Activated naive CD4-positive, alpha-beta T cell (primary cell): Measurements from ENCODE around the gene LDB3.

Experiments used
- DNase-seq, 4 experiments: peaks; one replicate each; lab custom pipeline; 2025; lab: John Stamatoyannopoulos, UW

LDB3 gene

DNA sequence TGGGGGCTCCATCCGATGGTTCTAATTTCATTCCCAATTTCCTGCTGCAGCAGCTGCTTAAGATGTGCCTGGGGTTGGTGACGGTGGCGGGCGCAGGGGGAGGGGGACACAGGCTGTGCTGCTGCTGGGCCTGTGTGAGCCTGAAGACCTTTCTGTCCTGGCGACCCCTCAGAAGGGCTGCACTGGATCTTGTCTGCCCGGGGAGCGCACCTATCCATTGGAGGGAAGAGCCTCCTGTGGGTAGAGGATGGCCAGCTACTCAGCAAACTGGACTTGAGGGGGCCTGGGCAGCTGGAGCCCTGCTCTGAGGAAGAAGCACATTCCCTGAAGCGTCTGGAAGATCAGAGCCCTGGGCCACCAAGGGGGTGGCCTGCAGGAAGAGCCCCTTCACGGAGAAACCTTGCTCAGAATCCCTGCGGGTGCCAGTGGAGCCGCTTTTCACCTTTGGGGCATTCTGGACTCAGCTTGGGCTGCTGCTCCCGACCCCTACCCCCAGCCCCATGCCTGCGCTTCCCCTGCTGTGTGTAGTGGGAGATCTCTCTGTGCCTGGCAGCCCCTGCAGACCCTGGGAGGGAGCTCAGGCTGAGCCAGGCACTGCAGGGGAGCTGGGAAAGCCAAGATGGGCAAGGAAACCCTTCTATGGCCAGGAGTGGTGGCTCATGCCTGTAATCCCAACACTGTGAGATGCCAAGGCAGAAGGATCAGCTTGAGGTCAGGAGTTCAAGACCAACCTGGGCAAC is 17.8 kb downstream of the LDB3 start:
- DNase-seq = no peak

GRCh38 chr10:86686972-86687371 is 18.7 kb downstream of the LDB3 start:
- DNase-seq = no peak

DNA sequence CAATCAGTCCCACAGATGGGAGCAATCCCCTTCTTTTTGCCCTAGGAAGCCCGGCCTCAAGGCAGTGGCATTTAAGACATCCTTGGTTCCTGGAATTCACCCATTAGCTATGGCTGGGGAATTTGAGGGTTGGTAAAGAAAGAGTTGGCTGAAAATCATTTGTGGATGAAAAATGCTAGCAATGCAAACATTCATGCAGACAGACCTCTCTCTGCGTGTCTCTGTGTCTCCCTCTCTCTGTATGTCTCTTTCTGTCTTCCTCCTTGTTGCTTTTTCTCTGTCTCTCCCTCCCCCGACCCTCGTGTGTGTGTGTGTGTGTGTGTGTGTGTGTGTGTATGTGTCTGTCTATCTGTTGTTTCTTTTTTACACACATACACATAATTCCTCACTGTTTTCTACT is 19.4 kb downstream of the LDB3 start:
- DNase-seq = no peak

DNA sequence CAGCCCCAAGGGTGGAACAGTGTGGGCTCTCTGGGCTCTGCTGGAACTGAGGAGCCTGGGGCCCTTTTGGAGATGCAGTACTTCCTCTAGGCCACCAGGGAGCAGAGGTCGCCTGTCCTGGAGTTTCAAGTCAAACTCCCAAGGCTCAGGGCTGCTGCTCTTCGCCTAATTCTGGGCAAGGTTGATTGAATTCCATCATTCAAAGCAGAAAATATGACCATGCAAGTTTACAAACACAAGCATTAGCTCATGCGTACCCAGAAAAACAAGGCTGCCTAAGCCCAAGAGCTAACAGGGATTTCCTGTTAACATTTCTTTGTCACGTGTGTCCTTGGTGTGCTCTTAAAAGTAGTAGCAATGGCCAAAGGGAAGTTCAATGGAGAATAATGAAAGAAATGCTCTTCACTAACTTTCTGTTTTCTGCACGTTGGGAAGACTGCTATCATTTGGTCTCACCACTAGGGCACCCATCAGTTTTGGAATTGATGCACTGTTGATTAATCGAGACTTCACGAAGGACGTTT is 20.1 kb downstream of the LDB3 start:
- DNase-seq = peak in 1 of 4 experiments; percentile 14

GRCh38 chr10:86689146-86689545 is 20.8 kb downstream of the LDB3 start:
- DNase-seq = no peak

- no peak for DNase-seq
Measured at GRCh38 chr10:86690231-86690630, 21.9 kb downstream of the LDB3 start.

GRCh38 chr10:86690657-86691084 is 22.4 kb downstream of the LDB3 start:
- DNase-seq = no peak

GRCh38 chr10:86691333-86692022 is 23.2 kb downstream of the LDB3 start:
- no peak for DNase-seq

- DNase-seq = no peak
Measured at GRCh38 chr10:86692023-86692514, 23.8 kb downstream of the LDB3 start.

DNA sequence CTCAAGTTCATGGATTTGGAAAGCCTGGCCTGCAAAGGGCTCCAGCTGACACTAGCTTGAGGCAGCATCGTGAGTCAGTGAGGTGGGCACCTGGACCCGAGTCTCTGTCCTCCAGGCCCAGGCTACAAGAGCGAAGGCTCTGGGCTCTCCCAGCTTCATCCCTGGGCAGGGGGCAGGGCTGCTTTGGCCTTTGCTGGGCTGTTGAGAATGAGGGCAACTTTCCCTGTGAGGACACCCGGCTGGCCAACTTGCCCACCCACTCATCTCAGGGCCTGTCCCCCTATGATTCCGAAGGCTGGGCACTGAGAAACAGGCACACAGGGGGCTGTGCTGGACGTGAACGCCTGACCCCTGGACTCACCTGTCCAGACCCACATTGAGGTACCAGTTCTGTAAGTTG is 24.4 kb downstream of the LDB3 start:
- no peak for DNase-seq

GRCh38 chr10:86693275-86693674 is 25.0 kb downstream of the LDB3 start:
- no peak for DNase-seq

DNA sequence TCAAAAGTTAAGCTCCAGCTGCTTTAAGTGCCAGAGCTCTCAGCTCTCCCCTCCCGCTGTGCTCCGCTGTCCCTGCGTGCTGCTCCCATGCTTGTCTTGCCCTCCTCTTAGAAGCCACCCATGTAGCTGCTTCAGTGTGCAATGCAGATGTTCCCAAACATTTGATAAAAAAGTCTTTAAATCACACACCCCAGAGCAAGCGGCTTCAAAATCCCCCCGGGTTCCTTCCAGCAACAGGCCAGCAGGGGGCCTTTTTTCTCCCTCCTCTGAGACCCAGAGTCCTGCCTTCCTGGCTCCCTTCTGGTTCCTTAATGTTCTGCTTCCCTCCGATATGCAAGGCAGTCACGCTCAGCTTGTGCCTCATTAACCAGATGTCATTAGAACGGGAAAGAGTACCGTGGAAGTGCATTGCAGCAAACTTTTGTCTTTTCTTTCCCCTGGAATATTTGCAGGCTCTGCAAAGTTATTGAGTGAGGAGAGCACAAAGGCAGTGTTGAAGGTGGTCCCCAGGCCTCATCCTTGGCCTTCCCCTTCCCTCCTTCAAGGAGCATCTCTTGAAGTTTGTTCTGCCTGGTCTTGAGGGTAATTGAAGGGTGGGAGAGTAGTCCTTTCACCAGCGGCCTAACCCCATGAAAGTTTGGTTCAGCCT is 25.5 kb downstream of the LDB3 start:
- DNase-seq = peak in 1 of 4 experiments; percentile 25

DNA sequence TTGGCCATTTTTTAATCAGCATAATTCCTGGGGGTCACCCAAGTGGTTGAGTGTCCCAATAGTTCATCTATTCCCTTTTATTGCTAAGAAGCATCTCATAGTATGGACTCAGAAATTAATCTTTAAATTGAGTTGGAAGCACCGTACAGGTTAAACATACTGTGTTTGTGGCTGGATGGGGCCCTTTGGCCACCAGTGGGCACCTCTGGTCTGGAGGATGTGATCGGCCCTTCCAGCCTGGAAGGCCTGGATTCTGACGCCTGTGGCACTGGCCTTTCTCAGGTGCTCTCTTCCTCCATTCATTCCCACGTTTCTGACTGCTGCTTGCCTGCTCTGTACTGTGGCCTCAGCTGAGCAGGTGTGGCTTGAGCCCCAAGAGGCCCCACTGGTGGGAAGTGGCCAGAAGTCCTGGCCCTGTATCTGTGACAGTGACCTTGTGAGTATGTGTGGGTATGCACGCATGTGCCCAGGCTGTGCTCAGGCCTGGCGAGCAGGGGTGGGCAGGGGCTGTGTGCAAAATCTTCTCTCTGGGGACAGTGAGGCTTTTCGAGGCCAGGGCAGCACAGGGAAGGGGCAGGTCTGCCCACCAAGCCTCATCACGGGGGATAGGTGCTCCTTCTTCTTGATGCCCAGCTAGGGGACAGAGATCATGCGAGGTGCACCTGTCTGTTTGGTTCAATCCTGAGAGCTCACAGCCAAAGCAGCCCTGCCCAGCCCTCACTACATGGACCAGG is 30.1 kb downstream of the LDB3 start:
- DNase-seq = no peak

DNA sequence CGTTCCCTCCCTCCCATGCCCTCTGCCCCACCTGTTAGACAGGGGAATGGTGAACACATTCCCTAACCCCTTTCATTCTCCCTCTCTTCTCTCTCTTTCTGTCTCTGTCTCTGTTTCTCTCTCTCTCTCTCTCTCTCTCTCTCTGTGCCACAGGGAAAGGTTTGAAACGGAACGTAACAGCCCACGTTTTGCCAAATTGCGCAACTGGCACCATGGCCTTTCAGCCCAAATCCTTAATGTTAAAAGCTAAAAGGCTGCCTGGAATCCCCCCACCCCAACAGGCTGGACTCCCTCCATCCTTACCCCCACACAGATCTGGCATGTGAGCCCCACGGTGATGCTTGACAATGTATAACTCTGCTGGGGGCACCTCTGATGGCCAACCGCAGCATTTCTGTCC is 30.8 kb downstream of the LDB3 start:
- no peak for DNase-seq

DNA sequence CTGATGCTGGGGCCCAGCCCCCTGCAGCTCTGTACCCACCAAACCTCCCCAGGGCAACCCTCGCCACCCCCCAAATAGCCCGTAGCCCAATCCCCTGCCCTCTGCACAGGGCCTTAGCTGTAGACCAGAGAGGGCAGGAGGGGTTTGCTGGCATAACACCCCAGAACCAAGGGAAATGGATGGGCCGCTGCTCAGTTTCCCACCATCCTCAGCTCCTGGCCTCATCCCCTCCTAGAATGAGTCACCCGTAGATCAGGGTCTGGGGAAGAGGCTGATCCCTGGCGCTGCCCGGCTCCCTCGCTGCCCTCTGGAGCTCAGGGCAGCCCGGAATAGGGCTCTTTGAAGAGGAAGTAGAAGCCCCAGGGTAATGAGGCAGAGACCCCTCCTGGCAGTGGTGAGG is 31.2 kb downstream of the LDB3 start:
- no peak for DNase-seq

DNA sequence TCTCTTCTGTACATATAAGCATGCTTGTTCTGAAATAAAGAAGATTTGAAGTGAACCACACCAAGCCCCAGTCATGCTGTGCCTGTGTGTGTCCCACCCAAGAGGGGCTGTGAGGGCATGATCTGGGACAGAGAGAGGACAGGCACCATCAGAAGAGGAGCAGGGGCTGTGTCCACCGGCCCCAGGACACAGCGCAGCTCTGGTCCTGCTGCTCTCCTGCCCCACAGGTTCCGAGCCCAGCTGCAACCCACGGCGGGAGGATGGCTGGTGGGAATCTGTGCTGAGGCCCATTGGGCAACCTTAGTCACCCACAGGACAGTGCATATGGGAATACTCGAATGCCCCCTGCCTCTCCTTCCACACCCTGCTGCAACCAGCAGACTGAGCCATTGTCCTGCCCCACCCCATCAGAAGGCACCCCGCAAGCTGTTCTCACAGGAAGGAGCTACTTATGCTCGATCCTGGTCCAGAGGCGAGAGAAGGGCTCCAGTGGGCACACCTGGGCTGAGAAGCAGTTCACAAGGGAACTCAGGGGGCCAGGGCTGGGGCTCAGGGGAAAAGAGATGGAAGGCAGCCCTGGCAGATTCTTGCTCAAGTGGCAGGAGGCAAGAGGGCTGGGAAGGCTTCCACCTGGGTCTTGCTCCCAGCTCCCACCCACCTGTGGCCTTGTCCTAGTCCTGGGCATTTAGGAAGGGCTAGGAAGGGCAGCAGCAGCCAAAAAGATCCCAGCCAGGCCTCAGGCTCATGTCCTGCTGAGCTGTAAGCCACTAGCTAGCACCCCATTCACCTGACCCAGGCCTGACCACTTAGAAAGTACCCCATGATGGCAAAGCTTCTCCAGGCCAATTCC is 31.9 kb downstream of the LDB3 start:
- no peak for DNase-seq

- DNase-seq = no peak
Measured at GRCh38 chr10:86700851-86701617, 32.7 kb downstream of the LDB3 start.

- DNase-seq = no peak
Measured at GRCh38 chr10:86703176-86703575, 34.9 kb downstream of the LDB3 start.

GRCh38 chr10:86705139-86705538 is 36.8 kb downstream of the LDB3 start:
- DNase-seq = no peak

DNA sequence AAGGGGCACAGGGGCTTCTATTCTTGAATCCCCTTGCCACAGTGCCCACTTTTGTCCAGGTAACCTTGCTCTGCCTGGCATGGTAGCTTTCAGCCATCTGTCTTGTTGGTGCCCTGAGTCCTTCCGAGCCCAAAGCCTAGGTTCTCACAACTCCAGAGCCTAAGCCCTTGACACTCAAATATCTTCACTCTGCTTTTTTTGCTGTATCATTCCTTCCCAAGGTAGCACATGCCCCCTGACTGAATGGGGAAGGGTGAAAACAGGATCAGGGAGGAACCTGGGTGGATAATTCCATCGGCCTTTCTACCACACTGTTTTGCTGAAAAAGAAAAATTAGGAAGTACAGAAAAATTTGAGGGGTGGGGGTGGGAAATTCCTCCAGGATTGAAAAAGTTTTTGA is 37.6 kb downstream of the LDB3 start:
- DNase-seq = no peak
